ENCODE results near the gene RHO. TPM values are rescaled to one million over a fixed set of nuclear protein-coding genes. Genes with fewer than 3 reads are reported as not detected.
"Not testable (repeated sequence)": the region's sequence is repeated elsewhere in the genome, so short reads cannot be mapped to it uniquely, and the experiment has no call there.

The RHO gene
- polyA plus RNA-seq (2012; ENCODE audit: missing spikeins), result not detected

DNA sequence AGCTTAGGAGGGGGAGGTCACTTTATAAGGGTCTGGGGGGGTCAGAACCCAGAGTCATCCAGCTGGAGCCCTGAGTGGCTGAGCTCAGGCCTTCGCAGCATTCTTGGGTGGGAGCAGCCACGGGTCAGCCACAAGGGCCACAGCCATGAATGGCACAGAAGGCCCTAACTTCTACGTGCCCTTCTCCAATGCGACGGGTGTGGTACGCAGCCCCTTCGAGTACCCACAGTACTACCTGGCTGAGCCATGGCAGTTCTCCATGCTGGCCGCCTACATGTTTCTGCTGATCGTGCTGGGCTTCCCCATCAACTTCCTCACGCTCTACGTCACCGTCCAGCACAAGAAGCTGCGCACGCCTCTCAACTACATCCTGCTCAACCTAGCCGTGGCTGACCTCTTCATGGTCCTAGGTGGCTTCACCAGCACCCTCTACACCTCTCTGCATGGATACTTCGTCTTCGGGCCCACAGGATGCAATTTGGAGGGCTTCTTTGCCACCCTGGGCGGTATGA, at the start of gene RHO:
TSS of gene RHO (plus strand) at position 51 of the 512 bp plus-strand sequence. CDS start at position 146, 95 bp downstream.
- DNase-seq (ENCODE audit: insufficient read length), result no peak
- TF ChIP-seq POLR2AphosphoS5 (IDR thresholded peaks at IDR 0.05; ENCODE audit: low read depth, low read length), result no peak
- TF ChIP-seq TAF1 (IDR thresholded peaks at IDR 0.05; ENCODE audit: borderline replicate concordance, low read depth, low read length), result no peak
- no peak for FAIRE-seq

DNA sequence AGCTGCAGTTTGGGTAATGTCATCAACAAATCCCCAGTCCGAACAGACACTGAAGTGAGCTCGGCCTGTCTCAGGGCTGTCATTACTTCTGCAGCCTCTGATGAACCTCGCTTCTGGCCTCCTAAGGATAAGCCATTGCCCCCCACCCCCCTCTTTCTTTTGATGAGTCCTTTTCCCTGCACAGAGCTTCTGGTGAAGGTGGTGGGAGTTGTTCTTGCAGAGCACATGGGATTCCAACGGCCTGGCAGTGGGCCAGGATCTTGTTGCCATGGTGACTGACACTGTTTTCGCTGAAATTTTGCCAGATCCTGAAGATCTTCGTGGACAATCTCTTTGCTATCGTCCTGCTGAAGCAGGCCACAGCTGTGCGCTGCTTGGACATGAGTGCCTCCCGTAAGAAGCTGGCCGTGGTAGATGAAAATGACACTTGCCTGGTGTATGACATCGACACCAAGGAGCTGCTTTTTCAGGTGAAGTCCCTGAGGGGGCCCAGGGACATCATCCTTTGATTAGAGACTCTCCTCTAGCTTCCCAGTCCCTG, 47.1 kb upstream of the RHO start:
- not testable (repeated sequence) for FAIRE-seq; DNase-seq (ENCODE audit: insufficient read length)

DNA sequence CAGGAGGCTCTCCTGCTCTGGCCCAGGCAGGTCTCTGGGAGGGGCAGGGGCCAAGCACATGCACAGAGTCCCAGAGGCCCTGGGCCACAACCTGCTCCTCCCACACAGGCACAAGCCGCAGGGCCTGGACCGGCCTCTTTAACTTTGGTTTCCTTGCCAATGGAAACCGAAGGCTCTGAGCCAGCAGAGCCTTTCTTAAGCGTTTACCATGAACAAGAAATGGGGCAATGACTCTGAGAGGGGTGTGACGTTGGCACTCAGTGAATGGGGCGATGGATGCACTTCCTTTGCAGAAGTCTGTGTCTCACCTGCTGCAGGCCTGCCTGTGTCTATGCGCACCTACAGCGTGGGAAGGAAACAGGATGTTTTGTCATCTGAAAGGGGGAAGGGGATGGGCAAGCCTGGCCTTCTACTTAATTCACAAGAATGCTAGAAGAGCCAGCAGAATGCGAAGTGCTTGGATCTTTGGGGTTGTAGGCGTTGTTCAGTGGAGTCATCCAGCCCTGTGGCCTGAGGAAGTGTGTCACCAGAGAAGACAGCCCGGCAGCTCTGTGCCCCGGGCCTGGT, 46.6 kb upstream of the RHO start:
- FAIRE-seq (no peak), DNase-seq (ENCODE audit: insufficient read length) (no peak)
- no peak for TF ChIP-seq POLR2A (IDR thresholded peaks at IDR 0.05; ENCODE audit: low read depth, low read length)
- TF ChIP-seq POLR2AphosphoS5 (IDR thresholded peaks at IDR 0.05; ENCODE audit: low read depth, low read length), result no peak
- TF ChIP-seq TAF1 (IDR thresholded peaks at IDR 0.05; ENCODE audit: borderline replicate concordance, low read depth, low read length), result no peak

DNA sequence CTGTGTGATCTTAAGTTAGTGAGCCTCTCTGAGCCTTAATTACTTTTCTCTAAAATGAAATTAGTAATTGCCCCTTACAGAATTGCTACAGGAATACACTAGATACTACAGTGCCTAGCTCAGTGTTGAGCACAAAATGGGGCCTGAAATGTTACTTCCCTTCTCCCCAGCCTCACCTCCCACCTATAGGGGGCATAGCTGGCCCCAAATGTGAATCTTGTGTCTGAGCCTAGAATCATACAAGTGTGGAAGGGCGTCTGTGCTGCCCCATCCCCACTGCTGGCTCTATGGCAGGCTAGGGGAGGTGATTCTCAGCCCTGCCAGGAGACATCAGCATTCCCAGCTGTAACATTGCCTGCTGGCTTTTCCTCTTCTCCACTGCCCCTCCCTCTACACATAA, 45.7 kb upstream of the RHO start:
- no peak for FAIRE-seq
- DNase-seq (ENCODE audit: insufficient read length), result no peak
- TF ChIP-seq POLR2AphosphoS5 (IDR thresholded peaks at IDR 0.05; ENCODE audit: low read depth, low read length) (no peak), TAF1 (IDR thresholded peaks at IDR 0.05; ENCODE audit: borderline replicate concordance, low read depth, low read length) (no peak), POLR2A (IDR thresholded peaks at IDR 0.05; ENCODE audit: low read depth, low read length) (no peak)

DNA sequence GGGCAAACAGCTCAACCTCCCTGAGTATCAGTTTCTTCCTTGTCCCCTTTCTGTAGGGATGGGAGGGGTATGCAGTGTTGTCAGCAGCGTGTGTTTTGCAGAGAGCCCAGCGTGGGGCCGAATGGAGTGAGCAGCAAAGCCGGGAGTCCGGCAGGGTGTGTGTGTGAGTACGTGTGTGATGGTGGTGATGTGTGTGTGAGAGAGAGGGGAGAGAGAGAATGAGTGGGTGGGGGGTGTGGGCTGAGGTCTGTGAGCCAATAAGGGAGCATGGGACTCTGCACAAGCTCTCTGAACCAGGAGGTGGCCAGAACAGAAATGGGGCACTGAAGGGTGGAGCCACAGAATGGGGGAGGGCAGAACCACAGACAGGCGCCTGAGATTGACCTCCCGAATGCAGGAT, 44.6 kb upstream of the RHO start:
- no peak for TF ChIP-seq TAF1 (IDR thresholded peaks at IDR 0.05; ENCODE audit: borderline replicate concordance, low read depth, low read length)
- TF ChIP-seq POLR2A (IDR thresholded peaks at IDR 0.05; ENCODE audit: low read depth, low read length), result no peak
- TF ChIP-seq POLR2AphosphoS5 (IDR thresholded peaks at IDR 0.05; ENCODE audit: low read depth, low read length), result no peak
- no peak for DNase-seq (ENCODE audit: insufficient read length)

DNA sequence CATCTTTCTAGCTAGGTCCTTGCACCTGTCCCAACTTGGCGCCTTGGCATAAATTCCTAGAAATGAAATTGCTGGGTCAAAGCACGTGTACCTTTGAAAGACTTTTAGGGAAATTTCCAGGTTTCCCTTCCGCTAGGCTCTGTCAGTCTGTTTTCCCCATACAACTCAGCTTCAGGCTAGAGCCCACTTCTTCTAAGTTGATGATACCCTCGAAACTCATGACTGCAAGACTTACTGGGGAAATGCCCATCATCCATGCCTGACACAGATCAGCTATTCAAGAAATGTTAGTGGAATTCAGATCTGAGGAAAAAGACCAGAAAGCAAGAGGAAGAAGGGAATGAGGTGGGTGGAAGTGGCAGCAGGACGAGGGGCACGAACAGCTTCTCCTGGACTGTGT, 43.3 kb upstream of the RHO start:
- DNase-seq (ENCODE audit: insufficient read length); FAIRE-seq: not testable (repeated sequence)

More for the DNA sequence above, 44.6 kb upstream of the RHO start:
- FAIRE-seq, result no peak

DNA sequence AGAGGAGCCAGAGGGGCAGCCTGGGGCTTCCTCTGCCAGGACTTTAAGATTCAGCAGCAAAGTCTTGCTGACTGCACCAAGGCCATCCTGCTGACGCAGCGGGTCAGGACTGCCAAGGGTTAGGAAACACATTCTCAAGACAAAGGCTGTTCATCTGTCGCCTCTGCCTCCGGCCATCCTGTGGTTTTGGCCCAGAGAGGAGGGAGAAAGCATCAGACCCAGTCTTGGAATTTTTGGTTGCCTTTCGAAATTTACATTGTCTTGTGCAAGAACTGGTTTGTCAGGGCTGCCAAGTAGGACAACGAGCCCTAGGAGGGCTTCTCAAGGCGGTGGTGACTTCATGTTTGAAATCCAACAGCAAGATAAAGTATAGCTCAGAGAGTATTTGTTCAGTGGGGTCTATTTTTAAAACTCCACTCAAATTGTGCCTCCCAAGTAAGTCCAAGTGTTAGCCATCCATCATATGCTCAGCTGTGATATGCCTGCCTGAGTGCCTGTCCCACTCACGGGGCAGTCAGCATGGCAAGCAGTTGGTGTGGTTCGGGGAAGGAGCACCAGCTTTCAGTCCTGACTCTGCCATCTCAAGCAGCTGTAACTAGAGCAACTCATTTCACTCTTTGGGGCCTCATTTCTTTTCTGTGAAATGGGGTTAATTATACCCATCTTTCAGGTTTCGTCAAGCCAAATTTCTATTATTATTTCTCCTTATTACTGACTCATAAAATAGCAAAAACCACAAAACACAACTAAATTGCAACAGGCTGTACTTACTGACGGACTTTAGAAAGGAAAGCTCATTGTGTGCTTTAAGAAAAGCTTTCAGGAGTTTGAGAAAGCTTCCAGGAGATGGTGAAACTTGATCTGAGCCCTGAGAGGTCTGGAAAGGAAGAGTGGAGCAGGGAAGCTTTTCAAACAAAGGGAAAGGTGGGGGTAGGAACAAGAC, 42.4 kb upstream of the RHO start:
- no peak for FAIRE-seq
- no peak for DNase-seq (ENCODE audit: insufficient read length)
- no peak for TF ChIP-seq POLR2A (IDR thresholded peaks at IDR 0.05; ENCODE audit: low read depth, low read length)
- TF ChIP-seq TAF1 (IDR thresholded peaks at IDR 0.05; ENCODE audit: borderline replicate concordance, low read depth, low read length), result no peak
- no peak for TF ChIP-seq POLR2AphosphoS5 (IDR thresholded peaks at IDR 0.05; ENCODE audit: low read depth, low read length)

DNA sequence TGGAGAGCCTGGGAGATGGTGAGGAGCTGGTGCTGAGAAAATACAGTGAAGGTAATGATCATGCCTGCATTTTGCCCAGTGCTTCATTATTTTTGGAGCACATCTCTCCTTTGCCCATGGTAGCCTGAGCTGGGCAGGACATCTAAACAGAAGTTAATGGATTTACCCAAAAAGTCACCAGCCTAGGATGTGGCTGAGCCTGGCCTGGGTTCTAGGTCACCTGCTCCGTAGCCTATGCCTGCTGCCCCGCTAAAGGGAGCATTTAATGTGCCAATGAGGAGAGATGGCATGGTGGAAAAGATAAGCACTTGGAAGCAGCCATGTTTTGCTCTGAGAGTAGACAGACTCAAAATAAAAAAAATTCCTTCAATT, 41.8 kb upstream of the RHO start:
- DNase-seq (ENCODE audit: insufficient read length), result no peak
- FAIRE-seq, result no peak
- TF ChIP-seq POLR2AphosphoS5 (IDR thresholded peaks at IDR 0.05; ENCODE audit: low read depth, low read length) (no peak), TAF1 (IDR thresholded peaks at IDR 0.05; ENCODE audit: borderline replicate concordance, low read depth, low read length) (no peak), POLR2A (IDR thresholded peaks at IDR 0.05; ENCODE audit: low read depth, low read length) (no peak)

DNA sequence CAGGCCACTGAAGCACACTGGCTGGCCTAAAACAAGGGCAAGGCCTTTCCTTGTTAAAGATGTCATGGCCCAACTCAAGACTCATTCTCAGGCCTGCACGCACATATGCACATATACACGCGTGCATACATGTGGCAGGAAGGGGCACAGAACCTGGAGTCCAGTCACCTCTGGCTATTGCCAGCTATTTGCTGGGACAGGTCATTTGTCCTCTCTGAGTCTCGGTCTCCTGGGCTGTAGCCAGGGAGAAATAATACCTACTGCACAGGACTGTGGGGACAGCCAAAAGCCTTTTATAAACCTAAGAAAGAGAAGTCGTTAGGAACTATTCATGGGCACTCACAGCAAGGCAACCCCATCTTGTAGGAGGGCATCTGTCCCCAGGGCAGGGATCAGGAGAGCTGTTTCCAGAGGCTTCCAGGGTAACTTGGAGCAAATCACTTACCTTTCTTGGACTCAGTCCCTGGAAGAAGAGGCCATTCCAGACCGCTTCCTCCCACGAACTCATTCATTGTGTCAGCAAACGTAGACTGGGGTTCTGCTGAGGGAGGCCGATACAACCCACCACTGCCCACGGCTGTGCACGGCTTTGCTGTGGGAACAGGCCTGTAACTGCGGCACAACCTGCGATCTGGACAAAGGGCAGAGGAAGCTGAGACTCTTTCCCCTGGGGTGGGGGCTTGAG, 41.1 kb upstream of the RHO start:
- no peak for FAIRE-seq
- DNase-seq (ENCODE audit: insufficient read length), result no peak
- TF ChIP-seq POLR2AphosphoS5 (IDR thresholded peaks at IDR 0.05; ENCODE audit: low read depth, low read length), result no peak
- no peak for TF ChIP-seq TAF1 (IDR thresholded peaks at IDR 0.05; ENCODE audit: borderline replicate concordance, low read depth, low read length)
- no peak for TF ChIP-seq POLR2A (IDR thresholded peaks at IDR 0.05; ENCODE audit: low read depth, low read length)

DNA sequence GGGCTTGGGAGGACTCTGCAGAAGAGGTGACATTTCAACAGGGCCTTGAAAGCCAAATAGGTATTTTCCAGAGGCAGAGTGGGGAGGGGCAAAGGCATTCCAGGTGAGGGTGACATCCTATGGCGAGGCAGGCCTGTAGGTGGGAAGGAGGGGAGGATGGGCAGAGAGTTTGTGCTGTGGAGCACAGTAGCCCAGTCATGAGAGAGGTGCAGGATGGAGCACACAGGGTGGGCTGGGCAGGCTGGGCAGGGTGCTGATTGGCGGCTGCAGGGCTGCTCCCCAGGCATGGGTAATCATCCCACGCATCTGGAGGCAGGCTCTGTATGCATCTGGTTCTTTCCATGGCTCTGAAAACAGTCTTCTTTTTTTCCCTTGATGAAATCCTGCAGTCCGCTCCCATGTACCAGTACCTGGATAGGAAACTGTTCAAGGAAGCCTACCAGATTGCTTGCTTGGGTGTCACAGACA, 40.5 kb upstream of the RHO start:
- not testable (repeated sequence) for DNase-seq (ENCODE audit: insufficient read length); FAIRE-seq

DNA sequence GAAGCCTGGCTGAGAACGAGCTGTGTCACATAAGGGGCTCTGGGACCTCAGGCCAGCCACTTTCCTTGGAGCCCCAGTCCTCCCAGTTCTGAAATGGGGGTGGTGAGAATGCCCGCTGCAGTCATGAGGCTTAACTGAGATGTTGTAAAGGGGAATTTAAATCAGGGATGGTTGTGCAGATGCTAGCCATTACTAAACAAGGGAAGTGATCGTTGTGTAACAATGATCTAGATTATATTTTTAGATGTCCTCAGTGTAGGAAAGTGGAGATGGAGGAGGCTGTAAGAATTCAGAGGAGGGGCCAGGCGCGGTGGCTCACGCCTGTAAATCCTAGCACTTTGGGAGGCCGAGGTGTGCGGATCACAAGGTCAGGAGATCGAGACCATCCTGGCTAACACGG, 39.2 kb upstream of the RHO start:
- not testable (repeated sequence) for FAIRE-seq; DNase-seq (ENCODE audit: insufficient read length)

DNA sequence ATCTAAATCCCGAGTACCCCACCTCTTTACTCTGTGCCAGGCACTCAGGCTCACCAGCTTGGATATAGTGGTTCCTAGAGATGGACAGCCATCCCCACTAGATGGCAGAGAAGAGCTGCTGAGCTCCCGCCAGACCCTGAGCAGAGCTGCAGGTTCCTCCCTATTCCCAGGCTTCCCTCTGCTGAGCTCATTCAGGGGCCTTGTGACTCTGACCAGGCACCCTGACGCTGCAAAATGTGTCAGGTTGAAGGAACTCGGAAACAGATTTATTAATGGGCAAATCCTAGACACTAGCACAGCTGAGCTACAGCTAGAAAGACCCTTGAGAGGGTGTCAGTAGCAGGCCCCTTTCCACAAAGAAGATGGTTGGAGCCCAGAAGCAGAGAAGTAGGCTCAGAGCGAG, 38.2 kb upstream of the RHO start:
- TF ChIP-seq POLR2AphosphoS5 (IDR thresholded peaks at IDR 0.05; ENCODE audit: low read depth, low read length) (no peak), POLR2A (IDR thresholded peaks at IDR 0.05; ENCODE audit: low read depth, low read length) (no peak), TAF1 (IDR thresholded peaks at IDR 0.05; ENCODE audit: borderline replicate concordance, low read depth, low read length) (no peak)
- DNase-seq (ENCODE audit: insufficient read length), result peak; percentile 64
- FAIRE-seq, result peak; percentile 36

DNA sequence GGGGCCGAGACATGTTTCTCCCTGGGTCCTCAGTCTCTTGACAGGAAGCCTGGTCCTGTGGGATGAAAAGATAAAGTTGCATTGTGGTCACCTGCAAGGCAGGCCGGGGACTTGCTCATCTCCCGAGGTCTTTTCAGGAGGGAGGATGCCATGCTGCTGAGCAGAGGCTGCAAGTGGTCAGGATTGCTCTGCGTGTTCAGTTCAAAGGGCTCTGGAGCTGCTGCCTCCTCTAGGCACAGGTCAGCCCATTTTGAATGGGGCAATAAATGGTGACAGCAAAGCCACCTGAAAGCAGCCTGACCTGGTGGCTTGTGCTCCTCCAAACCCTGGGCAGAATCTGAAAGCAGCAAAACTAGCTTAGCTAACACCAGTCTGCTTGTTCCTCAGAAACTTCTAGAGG, 37.4 kb upstream of the RHO start:
- not testable (repeated sequence) for DNase-seq (ENCODE audit: insufficient read length); FAIRE-seq

All from GM12892 (cell line).